GM21528 (cell line): ENCODE measurements around the gene TECPR1.
A peak's percentile ranks its signal among the peaks of the same experiment; 100 is the strongest.

Experiments
- ATAC-seq: cut with Tn5 transposase; IDR thresholded peaks from one replicate; pipeline ENCODE4 v1.9.1; 2021; ENCODE audit warnings: mild to moderate bottlenecking, moderate library complexity; ENCODE audit not compliant: unreplicated experiment, low FRiP score

Gene TECPR1

GRCh38 chr7:98213888-98214810, 37.9 kb downstream of the TECPR1 start:
- no peak for ATAC-seq

GRCh38 chr7:98213296-98213887, 38.6 kb downstream of the TECPR1 start:
- ATAC-seq, result no peak

DNA sequence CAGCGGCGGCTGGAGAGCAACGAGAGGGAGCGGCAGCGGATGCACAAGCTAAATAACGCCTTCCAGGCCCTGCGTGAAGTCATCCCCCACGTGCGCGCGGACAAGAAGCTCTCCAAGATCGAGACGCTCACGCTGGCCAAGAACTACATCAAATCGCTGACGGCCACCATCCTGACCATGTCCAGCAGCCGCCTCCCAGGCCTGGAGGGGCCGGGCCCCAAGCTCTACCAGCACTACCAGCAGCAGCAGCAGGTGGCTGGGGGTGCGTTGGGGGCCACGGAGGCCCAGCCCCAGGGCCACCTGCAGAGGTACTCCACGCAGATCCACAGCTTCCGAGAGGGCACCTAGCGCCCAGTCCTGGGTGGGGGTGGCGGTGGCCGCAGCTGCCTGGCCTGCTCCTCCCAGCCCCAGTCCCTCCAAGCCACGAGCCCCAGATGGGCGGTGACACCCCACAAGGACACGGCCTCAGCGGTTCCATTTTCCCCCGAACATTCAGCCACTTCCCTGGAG, 39.4 kb downstream of the TECPR1 start:
- no peak for ATAC-seq

GRCh38 chr7:98211676-98212531, 40.1 kb downstream of the TECPR1 start:
- no peak for ATAC-seq

- no peak for ATAC-seq
Observed at GRCh38 chr7:98211221-98211675, 40.8 kb downstream of the TECPR1 start, which contains the start of gene BHLHA15. TSS of gene BHLHA15 (plus strand) at chr7:98211439. CDS start at chr7:98212310, 871 bp downstream.

DNA sequence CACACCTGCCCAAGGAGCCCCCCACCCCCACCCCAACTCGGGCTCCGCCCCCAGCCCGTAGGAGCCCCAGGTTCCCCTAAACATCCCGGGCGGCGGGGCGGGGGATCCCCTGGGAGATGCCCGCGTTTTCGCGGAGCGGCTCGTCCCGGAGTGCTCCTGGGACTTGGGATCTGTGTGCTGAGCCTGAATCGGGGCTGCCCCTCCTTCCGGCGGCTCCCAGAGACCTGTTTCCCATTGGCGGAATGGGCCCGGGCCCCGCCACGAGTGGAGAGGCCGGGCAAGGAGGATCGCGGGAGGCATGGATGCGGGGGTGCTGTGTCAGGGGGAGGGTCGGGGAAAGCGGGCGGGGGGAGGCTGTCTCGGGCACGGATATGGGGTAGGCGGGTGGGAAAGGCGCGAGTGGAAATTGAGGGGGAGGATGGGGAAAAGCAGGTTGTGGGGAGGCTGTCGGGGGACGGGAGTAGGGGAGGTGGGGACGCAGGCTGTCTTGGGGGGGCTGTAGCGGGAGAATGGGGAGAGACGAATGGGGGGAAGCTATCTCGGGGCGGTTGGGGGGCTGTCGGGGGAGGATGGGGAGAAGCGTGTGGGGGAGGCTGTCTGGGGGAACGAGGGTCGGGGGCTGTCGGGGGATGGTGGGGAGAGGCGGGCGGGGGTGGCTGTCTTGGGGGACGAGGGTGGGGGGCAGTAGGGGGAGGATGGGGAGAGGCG, 41.4 kb downstream of the TECPR1 start:
- ATAC-seq, result no peak

DNA sequence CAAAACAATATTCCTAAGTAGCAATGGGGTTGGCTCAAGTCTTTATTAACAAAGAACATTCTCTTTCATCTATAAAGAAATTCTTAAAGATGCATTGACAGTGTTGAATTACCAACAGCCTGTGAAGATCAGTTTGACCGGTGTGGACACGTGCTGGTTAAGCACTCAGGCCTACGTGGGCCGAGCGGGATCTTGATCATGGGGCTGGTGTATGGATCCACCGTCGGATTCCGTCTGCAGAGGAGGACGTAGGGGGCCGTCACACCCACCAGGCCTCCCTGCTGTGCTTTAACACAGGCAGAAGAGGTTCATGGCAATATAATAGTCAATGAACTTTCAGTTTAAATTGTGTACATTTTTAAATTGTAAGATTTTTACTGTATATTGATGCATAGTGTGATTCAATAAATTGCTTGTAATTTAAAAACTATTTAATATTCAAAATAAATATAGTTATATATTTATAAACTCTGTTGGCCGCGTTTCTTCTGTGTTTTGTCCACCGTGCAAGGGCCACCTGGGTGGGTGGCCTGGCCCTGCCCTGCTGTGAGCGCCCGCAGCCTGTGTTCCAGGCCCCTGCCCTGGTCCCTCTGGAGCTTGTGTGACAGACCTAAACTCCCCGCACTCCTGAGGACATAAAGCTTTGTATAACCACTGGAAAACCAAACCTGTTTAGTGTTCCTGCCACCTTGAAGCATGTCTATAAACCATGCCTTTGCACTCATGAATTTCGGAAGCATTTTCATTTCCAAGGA, 42.7 kb downstream of the TECPR1 start:
- ATAC-seq, result no peak

DNA sequence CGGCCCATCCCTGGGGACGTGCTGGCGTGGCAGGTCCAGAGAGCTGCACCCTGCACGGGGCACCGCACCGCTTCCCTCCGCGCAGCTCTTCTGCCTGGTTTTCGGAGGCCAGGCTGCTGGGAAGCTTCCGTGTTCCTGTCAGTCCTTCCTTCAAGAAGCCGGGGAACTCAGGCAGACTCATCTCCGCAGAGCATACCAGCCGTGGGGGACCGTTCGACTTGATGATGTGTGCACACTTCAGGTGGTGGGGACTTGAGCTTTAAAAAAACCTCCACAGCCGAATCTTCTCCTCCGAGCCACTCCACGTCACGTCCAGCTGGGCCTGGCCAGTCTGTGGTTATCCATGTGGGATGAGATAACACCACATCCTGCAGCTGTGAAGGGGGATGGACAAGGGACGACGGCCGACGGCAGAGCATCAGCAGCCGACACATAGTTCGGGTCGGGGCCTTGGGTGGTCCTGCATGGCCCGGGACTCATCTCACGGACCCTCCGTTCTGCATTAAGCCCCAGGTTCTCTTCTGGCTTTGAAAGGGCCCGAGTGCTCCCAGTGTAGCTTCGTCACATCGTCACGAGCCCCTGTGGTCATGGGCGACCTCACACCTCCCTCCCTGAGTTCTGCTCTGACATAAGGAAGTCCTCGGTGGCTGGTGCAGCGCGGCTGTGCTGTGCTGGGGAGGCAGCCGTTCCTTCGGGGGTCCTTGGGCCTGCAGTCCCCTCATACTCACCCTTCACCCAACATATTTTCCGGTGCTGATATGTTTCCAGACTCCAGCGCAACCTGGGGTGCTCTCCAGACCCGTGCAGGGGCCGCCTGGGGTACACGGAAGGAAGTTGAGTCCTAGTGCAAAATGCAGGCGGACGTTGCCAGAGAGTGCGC, 45.3 kb downstream of the TECPR1 start:
- ATAC-seq, result no peak

- no peak for ATAC-seq
Observed at GRCh38 chr7:98205162-98205845, 46.7 kb downstream of the TECPR1 start.

- ATAC-seq, result no peak
Observed at GRCh38 chr7:98204670-98205069, 47.4 kb downstream of the TECPR1 start.

DNA sequence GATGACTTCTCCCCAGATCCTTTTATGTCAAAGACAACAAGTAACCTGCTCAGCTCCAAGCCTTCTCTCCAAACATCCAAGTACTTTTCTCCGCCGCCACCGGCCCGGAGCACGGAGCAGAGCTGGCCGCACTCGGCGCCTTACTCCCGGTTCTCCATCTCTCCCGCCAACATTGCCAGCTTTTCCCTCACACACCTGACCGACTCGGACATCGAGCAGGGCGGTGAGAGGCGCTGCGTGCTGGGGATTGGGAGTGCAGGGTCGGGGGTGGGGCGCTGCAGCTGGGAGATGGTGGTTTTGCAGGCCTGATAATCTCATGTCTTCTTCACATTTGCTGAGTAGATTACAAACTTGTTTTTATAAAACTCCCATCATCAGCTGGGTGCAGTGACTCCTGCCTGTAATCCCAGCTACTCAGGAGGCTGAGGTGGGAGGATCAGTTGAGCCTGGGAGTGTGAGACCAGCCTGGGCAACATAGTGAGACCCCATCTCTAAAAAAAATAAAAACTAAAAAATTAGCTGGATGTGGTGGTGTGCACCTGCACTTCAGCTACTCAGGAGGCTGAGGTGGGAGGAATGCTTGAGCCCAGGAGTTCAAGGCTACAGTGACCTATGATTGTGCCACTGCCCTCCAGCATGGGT, 47.9 kb downstream of the TECPR1 start:
- no peak for ATAC-seq

GRCh38 chr7:98203261-98203963, 48.6 kb downstream of the TECPR1 start:
- no peak for ATAC-seq

- ATAC-seq, result peak; percentile 93
Observed at GRCh38 chr7:98202367-98203195, 49.5 kb downstream of the TECPR1 start.

GRCh38 chr7:98200364-98200763, 51.7 kb downstream of the TECPR1 start:
- peak; percentile 49 for ATAC-seq

- ATAC-seq, result no peak
Observed at GRCh38 chr7:98199131-98199530, 52.9 kb downstream of the TECPR1 start.
